IMR-90 (cell line): ENCODE measurements around the gene SKAP1.

Experiments used
- CTCF ChIP-seq: conservative IDR thresholded peaks from 2 replicates; pipeline ENCODE4 v1.5.1; 2012; ENCODE audit warnings: mild to moderate bottlenecking, low read depth, low read length, improper control_type of control experiment
- MAFK ChIP-seq: IDR thresholded peaks from 2 replicates; pipeline ENCODE4 v1.6.1; 2012; ENCODE audit warnings: low read depth, low read length, improper control_type of control experiment
- MAZ ChIP-seq: IDR thresholded peaks from 2 replicates; pipeline ENCODE4 v1.6.1; 2012; ENCODE audit warnings: low read depth, mild to moderate bottlenecking, low read length, improper control_type of control experiment, moderate library complexity, borderline replicate concordance

GRCh38 chr17:48225725-48226567, 204.1 kb downstream of the SKAP1 start:
- TF ChIP-seq MAZ (no peak), MAFK (no peak), CTCF (no peak)
